HEK293 (cell line): Measurements from ENCODE around the gene RABEP1.

Experiments used
- BCL11A ChIP-seq: fragments of 450-650 bp; formaldehyde crosslinking; IDR thresholded peaks from 2 replicates; pipeline ENCODE4 v1.5.1; 2016; ENCODE audit warnings: low read depth, missing biosample characterization, missing genetic modification characterization
- BCL11B ChIP-seq: fragments of 450-650 bp; formaldehyde crosslinking; IDR thresholded peaks from 2 replicates; pipeline ENCODE4 v1.5.1; 2016; ENCODE audit warnings: low read depth, missing biosample characterization, missing genetic modification characterization
- SETDB1 ChIP-seq: IDR thresholded peaks from one replicate; pipeline ENCODE4 v1.6.1; 2017; ENCODE audit warnings: mild to moderate bottlenecking, low read length, moderate library complexity, mixed read lengths; ENCODE audit not compliant: insufficient read length
- TRIM28 ChIP-seq: IDR thresholded peaks from 2 replicates; pipeline ENCODE4 v1.6.1; 2011; ENCODE audit warnings: low read length, control low read depth, borderline replicate concordance
- ZBTB1 ChIP-seq: fragments of 450-650 bp; formaldehyde crosslinking; IDR thresholded peaks from 2 replicates; pipeline ENCODE4 v1.5.1; 2016; ENCODE audit warnings: missing biosample characterization, missing genetic modification characterization
- ZNF10 ChIP-seq: fragments of 450-650 bp; formaldehyde crosslinking; IDR thresholded peaks from 2 replicates; pipeline ENCODE4 v1.5.1; 2017; ENCODE audit warnings: missing biosample characterization, missing genetic modification characterization
- ZNF266 ChIP-seq: fragments of 450-650 bp; formaldehyde crosslinking; IDR thresholded peaks from 2 replicates; pipeline ENCODE4 v1.5.1; 2016; ENCODE audit warnings: missing biosample characterization, missing genetic modification characterization, low read depth
- ZNF416 ChIP-seq: fragments of 450-650 bp; formaldehyde crosslinking; IDR thresholded peaks from 2 replicates; pipeline ENCODE4 v1.5.1; 2016; ENCODE audit warnings: missing biosample characterization, missing genetic modification characterization
- ZNF501 ChIP-seq: fragments of 450-650 bp; formaldehyde crosslinking; IDR thresholded peaks from 2 replicates; pipeline ENCODE4 v1.5.1; 2016; ENCODE audit warnings: missing biosample characterization, missing genetic modification characterization
- ZNF561 ChIP-seq: fragments of 450-650 bp; IDR thresholded peaks from 2 replicates; pipeline ENCODE4 v1.5.1; 2018; ENCODE audit warnings: missing biosample characterization, missing genetic modification characterization, borderline replicate concordance
- ZNF600 ChIP-seq: fragments of 450-650 bp; formaldehyde crosslinking; IDR thresholded peaks from 2 replicates; pipeline ENCODE4 v1.5.1; 2016; ENCODE audit warnings: missing biosample characterization, missing genetic modification characterization
- ZNF624 ChIP-seq: fragments of 450-650 bp; formaldehyde crosslinking; IDR thresholded peaks from 2 replicates; pipeline ENCODE4 v1.5.1; 2017; ENCODE audit warnings: missing biosample characterization, missing genetic modification characterization
- ZNF660 ChIP-seq: fragments of 450-650 bp; IDR thresholded peaks from 2 replicates; pipeline ENCODE4 v1.5.1; 2018; ENCODE audit warnings: missing biosample characterization, mild to moderate bottlenecking, missing genetic modification characterization
- ZNF664 ChIP-seq: fragments of 450-650 bp; formaldehyde crosslinking; IDR thresholded peaks from 2 replicates; pipeline ENCODE4 v1.5.1; 2016; ENCODE audit warnings: missing biosample characterization, missing genetic modification characterization
- ZNF76 ChIP-seq: fragments of 450-650 bp; formaldehyde crosslinking; IDR thresholded peaks from 2 replicates; pipeline ENCODE4; 2016; ENCODE audit warnings: low read depth, missing biosample characterization, missing genetic modification characterization, borderline replicate concordance
- ZNF768 ChIP-seq: fragments of 450-650 bp; formaldehyde crosslinking; IDR thresholded peaks from 2 replicates; pipeline ENCODE4 v1.5.1; 2018; ENCODE audit warnings: missing biosample characterization, mild to moderate bottlenecking, missing genetic modification characterization
- TF ChIP-seq, protein P1 (sequence below): IDR thresholded peaks from 2 replicates; pipeline ENCODE4 v1.6.1; 2011; ENCODE audit warnings: mild to moderate bottlenecking, low read depth, low read length, borderline replicate concordance
- TF ChIP-seq, protein P2 (sequence below): sonication (generic); formaldehyde crosslinking; IDR thresholded peaks from 2 replicates; pipeline ENCODE4 v1.8.1; 2022; ENCODE audit warnings: mild to moderate bottlenecking, moderate library complexity, missing genetic modification reagents
- TF ChIP-seq, protein P3 (sequence below): fragments of 450-650 bp; formaldehyde crosslinking; IDR thresholded peaks from 2 replicates; pipeline ENCODE4 v1.5.1; 2017; ENCODE audit warnings: missing biosample characterization, missing genetic modification characterization
- TF ChIP-seq, protein P4 (sequence below): fragments of 450-650 bp; formaldehyde crosslinking; IDR thresholded peaks from 2 replicates; pipeline ENCODE4 v1.5.1; 2017; ENCODE audit warnings: missing biosample characterization, missing genetic modification characterization
- TF ChIP-seq, protein P5 (sequence below): fragments of 450-650 bp; formaldehyde crosslinking; IDR thresholded peaks from 2 replicates; pipeline ENCODE4 v1.5.1; 2016; ENCODE audit warnings: missing biosample characterization, missing genetic modification characterization
- TF ChIP-seq, protein P6 (sequence below): fragments of 450-650 bp; formaldehyde crosslinking; IDR thresholded peaks from 2 replicates; pipeline ENCODE4 v1.5.1; 2017; ENCODE audit warnings: missing biosample characterization, missing genetic modification characterization
- TF ChIP-seq, protein P7 (sequence below): fragments of 450-650 bp; formaldehyde crosslinking; IDR thresholded peaks from 2 replicates; pipeline ENCODE4 v1.5.1; 2016; ENCODE audit warnings: missing biosample characterization, missing genetic modification characterization, low read depth
- TF ChIP-seq, protein P8 (sequence below): fragments of 450-650 bp; formaldehyde crosslinking; IDR thresholded peaks from 2 replicates; pipeline ENCODE4 v1.5.1; 2017; ENCODE audit warnings: missing biosample characterization, missing genetic modification characterization

Gene RABEP1

DNA sequence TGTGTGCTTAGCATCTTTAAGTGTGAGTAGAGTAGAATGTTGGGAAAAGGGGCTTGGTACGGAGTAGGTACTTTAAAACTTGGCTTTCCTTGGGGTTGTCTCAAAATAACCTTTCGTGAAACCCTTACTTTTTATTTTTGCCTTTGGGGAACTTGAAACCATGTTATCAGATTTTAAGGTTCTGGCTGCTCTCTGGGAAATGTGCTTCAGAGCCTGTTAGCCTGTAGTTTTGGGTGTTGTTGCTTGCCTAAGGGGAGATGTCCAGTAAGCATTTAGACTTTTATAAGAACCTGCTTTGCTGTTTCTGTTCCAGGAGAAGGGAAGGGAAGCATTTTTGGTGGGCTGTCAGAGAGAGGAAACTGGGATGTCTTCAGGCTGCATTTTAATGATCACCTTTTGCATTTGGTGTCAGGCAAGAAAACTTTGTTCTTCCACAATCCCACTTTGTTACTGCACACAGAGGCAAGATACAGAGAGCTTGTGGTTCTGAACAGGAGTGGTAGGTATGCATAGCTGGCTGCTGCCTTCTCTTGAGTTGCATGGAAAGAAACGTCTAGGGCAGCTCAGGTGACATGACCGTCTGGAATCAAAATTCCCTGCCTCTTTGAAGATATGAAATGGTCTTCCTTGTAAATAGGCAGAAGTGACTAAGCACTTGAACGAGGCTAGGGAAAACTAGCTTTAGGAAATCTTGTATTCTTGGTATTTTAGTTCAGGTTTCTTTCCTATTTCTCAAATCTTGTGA, 1.7 kb downstream of the RABEP1 start (continued):
- TF ChIP-seq ZNF768 (tag by site-specific recombination): no peak
- TF ChIP-seq, protein P1, sequence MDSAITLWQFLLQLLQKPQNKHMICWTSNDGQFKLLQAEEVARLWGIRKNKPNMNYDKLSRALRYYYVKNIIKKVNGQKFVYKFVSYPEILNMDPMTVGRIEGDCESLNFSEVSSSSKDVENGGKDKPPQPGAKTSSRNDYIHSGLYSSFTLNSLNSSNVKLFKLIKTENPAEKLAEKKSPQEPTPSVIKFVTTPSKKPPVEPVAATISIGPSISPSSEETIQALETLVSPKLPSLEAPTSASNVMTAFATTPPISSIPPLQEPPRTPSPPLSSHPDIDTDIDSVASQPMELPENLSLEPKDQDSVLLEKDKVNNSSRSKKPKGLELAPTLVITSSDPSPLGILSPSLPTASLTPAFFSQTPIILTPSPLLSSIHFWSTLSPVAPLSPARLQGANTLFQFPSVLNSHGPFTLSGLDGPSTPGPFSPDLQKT: no peak
- TF ChIP-seq, protein P2, sequence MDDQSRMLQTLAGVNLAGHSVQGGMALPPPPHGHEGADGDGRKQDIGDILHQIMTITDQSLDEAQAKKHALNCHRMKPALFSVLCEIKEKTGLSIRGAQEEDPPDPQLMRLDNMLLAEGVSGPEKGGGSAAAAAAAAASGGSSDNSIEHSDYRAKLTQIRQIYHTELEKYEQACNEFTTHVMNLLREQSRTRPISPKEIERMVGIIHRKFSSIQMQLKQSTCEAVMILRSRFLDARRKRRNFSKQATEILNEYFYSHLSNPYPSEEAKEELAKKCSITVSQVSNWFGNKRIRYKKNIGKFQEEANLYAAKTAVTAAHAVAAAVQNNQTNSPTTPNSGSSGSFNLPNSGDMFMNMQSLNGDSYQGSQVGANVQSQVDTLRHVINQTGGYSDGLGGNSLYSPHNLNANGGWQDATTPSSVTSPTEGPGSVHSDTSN (CRISPR knock-in tag): no peak
- no peak for TF ChIP-seq ZNF660
- no peak for TF ChIP-seq ZNF416
- TF ChIP-seq, protein P3, sequence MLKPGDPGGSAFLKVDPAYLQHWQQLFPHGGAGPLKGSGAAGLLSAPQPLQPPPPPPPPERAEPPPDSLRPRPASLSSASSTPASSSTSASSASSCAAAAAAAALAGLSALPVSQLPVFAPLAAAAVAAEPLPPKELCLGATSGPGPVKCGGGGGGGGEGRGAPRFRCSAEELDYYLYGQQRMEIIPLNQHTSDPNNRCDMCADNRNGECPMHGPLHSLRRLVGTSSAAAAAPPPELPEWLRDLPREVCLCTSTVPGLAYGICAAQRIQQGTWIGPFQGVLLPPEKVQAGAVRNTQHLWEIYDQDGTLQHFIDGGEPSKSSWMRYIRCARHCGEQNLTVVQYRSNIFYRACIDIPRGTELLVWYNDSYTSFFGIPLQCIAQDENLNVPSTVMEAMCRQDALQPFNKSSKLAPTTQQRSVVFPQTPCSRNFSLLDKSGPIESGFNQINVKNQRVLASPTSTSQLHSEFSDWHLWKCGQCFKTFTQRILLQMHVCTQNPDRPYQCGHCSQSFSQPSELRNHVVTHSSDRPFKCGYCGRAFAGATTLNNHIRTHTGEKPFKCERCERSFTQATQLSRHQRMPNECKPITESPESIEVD (tag by site-specific recombination): peak; percentile 42
- TF ChIP-seq BCL11B (tag by site-specific recombination): no peak
- TF ChIP-seq ZNF266: no peak
- TF ChIP-seq, protein P4, sequence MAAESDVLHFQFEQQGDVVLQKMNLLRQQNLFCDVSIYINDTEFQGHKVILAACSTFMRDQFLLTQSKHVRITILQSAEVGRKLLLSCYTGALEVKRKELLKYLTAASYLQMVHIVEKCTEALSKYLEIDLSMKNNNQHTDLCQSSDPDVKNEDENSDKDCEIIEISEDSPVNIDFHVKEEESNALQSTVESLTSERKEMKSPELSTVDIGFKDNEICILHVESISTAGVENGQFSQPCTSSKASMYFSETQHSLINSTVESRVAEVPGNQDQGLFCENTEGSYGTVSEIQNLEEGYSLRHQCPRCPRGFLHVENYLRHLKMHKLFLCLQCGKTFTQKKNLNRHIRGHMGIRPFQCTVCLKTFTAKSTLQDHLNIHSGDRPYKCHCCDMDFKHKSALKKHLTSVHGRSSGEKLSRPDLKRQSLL (tag by site-specific recombination): no peak
- TF ChIP-seq BCL11A (tag by site-specific recombination): no peak
- 0 out of 2 replicates have a peak, but pooled peaks have one; percentile 25 for TF ChIP-seq ZNF664 (tag by site-specific recombination)
- TF ChIP-seq, protein P5, sequence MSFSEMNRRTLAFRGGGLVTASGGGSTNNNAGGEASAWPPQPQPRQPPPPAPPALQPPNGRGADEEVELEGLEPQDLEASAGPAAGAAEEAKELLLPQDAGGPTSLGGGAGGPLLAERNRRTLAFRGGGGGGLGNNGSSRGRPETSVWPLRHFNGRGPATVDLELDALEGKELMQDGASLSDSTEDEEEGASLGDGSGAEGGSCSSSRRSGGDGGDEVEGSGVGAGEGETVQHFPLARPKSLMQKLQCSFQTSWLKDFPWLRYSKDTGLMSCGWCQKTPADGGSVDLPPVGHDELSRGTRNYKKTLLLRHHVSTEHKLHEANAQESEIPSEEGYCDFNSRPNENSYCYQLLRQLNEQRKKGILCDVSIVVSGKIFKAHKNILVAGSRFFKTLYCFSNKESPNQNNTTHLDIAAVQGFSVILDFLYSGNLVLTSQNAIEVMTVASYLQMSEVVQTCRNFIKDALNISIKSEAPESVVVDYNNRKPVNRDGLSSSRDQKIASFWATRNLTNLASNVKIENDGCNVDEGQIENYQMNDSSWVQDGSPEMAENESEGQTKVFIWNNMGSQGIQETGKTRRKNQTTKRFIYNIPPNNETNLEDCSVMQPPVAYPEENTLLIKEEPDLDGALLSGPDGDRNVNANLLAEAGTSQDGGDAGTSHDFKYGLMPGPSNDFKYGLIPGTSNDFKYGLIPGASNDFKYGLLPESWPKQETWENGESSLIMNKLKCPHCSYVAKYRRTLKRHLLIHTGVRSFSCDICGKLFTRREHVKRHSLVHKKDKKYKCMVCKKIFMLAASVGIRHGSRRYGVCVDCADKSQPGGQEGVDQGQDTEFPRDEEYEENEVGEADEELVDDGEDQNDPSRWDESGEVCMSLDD: no peak
- TF ChIP-seq ZNF624 (tag by site-specific recombination): no peak
- TF ChIP-seq ZNF10 (tag by site-specific recombination): no peak
- TF ChIP-seq, protein P6, sequence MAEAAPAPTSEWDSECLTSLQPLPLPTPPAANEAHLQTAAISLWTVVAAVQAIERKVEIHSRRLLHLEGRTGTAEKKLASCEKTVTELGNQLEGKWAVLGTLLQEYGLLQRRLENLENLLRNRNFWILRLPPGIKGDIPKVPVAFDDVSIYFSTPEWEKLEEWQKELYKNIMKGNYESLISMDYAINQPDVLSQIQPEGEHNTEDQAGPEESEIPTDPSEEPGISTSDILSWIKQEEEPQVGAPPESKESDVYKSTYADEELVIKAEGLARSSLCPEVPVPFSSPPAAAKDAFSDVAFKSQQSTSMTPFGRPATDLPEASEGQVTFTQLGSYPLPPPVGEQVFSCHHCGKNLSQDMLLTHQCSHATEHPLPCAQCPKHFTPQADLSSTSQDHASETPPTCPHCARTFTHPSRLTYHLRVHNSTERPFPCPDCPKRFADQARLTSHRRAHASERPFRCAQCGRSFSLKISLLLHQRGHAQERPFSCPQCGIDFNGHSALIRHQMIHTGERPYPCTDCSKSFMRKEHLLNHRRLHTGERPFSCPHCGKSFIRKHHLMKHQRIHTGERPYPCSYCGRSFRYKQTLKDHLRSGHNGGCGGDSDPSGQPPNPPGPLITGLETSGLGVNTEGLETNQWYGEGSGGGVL: no peak
- peak; percentile 13 for TF ChIP-seq SETDB1
- TF ChIP-seq, protein P7, sequence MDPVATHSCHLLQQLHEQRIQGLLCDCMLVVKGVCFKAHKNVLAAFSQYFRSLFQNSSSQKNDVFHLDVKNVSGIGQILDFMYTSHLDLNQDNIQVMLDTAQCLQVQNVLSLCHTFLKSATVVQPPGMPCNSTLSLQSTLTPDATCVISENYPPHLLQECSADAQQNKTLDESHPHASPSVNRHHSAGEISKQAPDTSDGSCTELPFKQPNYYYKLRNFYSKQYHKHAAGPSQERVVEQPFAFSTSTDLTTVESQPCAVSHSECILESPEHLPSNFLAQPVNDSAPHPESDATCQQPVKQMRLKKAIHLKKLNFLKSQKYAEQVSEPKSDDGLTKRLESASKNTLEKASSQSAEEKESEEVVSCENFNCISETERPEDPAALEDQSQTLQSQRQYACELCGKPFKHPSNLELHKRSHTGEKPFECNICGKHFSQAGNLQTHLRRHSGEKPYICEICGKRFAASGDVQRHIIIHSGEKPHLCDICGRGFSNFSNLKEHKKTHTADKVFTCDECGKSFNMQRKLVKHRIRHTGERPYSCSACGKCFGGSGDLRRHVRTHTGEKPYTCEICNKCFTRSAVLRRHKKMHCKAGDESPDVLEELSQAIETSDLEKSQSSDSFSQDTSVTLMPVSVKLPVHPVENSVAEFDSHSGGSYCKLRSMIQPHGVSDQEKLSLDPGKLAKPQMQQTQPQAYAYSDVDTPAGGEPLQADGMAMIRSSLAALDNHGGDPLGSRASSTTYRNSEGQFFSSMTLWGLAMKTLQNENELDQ (tag by site-specific recombination): no peak
- no peak for TF ChIP-seq ZBTB1 (tag by site-specific recombination)
- TF ChIP-seq ZNF76 (tag by site-specific recombination): no peak
- TF ChIP-seq ZNF561 (tag by site-specific recombination): no peak
- no peak for TF ChIP-seq ZNF501 (tag by site-specific recombination)
- peak; percentile 70 for TF ChIP-seq ZNF600
- TF ChIP-seq, protein P8, sequence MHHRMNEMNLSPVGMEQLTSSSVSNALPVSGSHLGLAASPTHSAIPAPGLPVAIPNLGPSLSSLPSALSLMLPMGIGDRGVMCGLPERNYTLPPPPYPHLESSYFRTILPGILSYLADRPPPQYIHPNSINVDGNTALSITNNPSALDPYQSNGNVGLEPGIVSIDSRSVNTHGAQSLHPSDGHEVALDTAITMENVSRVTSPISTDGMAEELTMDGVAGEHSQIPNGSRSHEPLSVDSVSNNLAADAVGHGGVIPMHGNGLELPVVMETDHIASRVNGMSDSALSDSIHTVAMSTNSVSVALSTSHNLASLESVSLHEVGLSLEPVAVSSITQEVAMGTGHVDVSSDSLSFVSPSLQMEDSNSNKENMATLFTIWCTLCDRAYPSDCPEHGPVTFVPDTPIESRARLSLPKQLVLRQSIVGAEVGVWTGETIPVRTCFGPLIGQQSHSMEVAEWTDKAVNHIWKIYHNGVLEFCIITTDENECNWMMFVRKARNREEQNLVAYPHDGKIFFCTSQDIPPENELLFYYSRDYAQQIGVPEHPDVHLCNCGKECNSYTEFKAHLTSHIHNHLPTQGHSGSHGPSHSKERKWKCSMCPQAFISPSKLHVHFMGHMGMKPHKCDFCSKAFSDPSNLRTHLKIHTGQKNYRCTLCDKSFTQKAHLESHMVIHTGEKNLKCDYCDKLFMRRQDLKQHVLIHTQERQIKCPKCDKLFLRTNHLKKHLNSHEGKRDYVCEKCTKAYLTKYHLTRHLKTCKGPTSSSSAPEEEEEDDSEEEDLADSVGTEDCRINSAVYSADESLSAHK (tag by site-specific recombination): peak; percentile 97
- TF ChIP-seq TRIM28: peak; percentile 20; the same call in 1 of the 2 replicates
